Measurements from ENCODE around the gene DAAM2.

DAAM2 gene

DNA sequence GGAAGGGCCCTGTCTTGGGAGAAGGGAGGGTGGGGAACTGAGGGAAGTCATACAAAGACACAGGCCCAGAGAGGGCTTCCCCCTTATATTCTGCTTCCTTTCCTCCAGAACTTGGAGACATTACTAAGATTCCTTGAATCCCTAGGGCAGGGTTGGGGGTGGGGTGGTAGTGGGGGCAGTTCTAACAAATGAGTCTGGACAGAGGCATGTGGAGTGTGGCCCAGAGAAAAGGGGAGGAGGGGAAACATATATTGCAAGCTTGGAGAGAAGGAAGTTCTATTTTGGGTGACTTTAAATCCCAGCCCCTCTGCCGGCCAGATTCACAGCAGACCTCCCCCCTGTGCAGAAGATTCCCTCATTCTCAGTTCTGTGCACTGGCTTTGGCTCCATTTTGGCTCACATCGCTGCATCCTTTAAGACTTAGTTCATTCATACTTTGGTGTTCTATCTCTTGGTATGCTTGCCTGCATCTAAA, 43.7 kb downstream of the DAAM2 start:
- no peak overlapping the region for H3K4me3 ChIP-seq (ENCODE audit: low read length)
- no peak for DNase-seq (ENCODE audit: low read depth, low spot score)

DNA sequence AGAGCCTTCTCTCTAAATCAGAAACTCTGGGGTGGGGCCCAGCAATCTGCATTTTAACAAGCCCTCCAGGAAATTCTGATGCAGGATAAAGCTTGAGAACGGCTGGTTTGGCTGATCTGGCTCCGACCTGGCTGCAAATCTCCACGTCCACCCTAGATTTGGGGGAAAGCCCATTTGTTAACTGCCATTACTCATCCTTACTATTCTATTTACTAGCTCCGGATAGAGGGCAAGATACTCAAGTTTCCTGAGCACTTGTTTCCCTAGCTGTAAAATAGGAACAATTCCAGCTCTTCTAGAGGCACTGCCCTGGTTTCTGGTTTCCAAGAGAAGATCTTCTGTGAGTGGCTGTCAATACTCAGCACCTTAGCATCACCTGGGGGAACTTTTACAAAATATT, 44.4 kb downstream of the DAAM2 start:
- no peak for DNase-seq (ENCODE audit: low read depth, low spot score)
- H3K4me3 ChIP-seq (ENCODE audit: low read length): no peak overlapping the region

DNA sequence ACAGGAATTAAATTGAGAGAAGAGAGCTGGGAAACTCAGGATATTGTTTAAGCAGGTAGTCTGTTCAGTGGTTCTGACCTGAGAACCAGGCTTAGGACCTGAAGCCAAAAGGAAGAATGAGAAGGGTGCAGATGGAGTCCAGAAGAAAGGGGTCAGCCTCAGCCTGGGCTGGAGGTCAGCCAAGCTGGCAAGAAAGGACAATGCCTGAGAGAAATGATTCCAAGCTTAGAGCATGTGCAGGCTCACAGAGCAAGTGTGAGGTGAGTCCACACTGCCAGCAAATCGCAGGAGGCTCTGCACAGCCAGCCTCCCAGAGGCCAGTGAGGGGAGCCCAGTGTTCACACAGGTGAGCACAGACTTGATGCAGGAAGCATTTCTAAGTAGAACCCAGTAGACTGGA, 47.3 kb downstream of the DAAM2 start:
- no peak overlapping the region for H3K4me3 ChIP-seq (ENCODE audit: low read length)
- DNase-seq (ENCODE audit: low read depth, low spot score): no peak

DNA sequence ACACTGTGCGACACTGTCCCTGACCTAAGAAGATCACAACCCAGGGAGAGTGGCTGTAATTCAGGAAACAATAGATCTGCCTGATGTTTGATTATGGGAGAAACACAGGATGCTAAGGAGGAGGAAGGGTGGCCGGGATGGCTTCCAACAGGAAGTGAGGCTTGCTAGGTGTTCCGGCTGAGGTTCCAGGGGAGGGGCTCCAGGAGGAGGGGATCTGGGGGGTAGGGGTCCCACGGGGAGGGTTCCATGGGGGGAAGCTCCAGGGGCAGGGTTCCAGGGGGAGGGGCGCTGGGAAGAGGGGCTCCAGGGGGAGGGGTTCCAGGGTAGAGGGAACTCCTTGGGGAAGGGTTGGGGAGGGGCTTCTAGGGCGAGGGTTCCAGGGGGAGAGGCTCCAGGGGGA, 48.6 kb downstream of the DAAM2 start:
- no peak overlapping the region for H3K4me3 ChIP-seq (ENCODE audit: low read length)
- DNase-seq (ENCODE audit: low read depth, low spot score): no peak

DNA sequence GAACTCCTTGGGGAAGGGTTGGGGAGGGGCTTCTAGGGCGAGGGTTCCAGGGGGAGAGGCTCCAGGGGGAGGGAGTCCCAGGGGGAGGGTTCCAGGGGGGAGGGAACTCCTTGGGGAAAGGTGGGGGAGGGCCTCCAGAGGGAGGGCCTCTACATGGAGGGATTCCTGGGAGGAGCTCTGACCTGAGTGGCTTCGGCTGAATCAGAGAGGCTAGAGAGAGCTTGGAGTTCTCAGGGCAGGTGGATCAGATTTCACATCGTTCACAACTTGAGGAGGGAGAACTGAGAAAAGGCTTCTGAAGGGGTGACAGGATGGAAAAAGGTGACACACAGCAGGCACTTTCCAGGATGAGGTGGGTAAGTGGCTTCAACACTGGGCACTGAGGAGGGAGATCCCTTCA, 49.1 kb downstream of the DAAM2 start:
- DNase-seq (ENCODE audit: low read depth, low spot score): no peak
- H3K4me3 ChIP-seq (ENCODE audit: low read length): no peak overlapping the region

DNA sequence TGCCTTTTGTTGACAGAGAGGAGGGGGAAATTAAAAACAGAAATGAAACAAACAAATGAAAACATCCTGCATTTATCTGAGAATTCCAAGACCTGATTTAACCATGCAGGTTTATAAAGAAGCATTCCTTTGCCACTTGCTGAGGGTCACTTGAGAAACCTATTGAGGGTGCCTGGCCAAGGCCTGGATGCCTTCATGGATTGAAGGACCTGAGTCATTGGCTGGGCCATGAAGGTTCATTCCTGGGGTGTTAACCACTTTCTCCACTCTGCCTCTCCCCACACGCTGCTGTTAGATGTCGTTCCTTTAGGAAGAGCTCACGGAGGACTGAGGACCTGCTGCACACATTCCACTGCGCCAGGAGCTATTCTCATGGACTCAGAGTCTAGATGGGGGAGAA, 49.7 kb downstream of the DAAM2 start:
- no peak overlapping the region for H3K4me3 ChIP-seq (ENCODE audit: low read length)
- DNase-seq (ENCODE audit: low read depth, low spot score): no peak

DNA sequence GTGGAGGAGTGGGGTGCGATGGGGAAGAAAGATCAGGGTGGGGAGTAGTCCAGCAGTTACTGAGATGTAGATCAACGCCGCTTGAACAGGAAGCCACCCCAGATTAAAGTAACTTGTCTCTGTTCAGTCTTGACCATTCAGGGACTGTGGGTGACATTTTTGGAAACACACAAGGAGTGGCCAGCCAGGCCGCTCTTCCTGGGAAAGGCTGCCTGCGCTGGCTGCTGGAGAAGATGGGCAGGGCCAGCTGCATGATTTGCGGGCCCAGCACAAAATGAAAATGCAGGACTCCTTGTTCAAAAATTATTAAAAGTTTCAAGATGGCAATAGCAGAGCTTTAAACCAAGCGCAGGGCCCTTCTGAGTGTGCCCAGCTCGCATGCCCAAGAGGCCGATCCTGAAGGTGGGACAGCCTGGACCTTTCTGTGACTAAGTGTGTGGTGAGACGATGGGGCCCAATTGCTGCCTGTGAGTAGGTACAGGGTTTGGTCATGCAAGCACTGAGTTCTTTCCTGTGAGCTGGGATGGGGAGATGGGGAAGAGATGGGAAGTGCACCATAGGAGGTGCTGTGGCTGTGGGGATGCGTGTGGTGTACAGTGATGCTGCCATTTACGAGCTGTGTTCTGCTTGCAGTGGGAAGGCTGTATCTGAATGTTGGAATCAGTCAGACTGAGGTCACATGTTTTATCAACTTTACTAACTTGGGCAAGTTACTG, 51.3 kb downstream of the DAAM2 start:
- no peak overlapping the region for H3K4me3 ChIP-seq (ENCODE audit: low read length)
- DNase-seq (ENCODE audit: low read depth, low spot score): no peak

DNA sequence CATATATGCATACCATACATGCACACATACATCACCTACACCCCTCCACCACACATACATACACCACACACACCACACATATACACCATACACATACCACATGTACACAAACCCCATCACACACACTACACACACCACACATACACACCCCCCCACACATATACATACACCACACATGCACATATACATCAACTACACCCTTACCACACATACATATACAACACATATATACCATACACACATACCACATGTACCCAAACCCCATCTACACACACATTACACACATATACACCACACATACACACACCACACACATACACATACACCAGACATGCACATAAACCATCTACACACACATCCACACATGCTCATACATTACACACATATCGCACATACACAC, 52.7 kb downstream of the DAAM2 start:
- H3K4me3 ChIP-seq (ENCODE audit: low read length): no peak overlapping the region
- DNase-seq (ENCODE audit: low read depth, low spot score): no peak

DNA sequence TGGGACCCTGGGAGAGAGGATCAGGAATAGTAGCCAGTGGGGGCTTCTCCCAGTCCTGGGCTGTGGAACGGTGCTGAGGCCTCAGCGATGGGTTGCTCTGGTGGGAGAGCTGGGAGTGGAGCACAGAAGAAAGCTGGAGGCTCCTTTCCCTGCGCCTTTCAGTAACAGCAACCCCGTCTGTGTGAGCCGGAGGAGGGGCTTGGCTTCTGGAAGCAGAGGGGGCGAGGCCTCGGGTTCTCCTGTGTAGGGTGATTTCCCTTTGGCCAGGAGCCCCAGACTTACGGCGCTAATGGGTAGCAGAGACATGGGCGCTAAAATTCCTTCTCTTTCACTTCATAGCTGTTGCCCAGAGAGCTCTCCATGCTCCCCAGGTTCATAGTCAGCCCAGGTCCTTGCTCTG, 55.0 kb downstream of the DAAM2 start:
- no peak overlapping the region for H3K4me3 ChIP-seq (ENCODE audit: low read length)

DNA sequence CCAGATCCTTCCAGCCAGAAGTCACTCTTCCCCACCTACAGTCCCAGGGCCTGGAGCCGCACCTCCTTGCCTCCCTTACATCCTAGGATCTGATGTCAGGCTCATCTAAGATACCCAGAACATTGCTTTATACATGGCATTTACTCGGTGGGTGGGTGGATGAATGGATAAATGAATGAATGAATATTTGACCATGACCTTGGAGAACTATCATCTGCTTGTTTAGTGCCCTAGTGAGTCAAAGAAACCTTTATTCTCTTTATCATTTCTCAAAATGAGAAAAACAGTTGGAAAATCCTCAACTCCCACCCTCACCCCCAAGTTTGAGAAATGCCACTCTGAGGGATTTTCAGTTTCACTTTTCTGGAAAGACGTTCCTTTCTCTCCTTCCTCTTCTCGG, 56.0 kb downstream of the DAAM2 start:
- no peak for DNase-seq (ENCODE audit: low read depth, low spot score)
- no peak overlapping the region for H3K4me3 ChIP-seq (ENCODE audit: low read length)

More for the DNA sequence above, 55.0 kb downstream of the DAAM2 start:
- no peak for DNase-seq (ENCODE audit: low read depth, low spot score)

DNA sequence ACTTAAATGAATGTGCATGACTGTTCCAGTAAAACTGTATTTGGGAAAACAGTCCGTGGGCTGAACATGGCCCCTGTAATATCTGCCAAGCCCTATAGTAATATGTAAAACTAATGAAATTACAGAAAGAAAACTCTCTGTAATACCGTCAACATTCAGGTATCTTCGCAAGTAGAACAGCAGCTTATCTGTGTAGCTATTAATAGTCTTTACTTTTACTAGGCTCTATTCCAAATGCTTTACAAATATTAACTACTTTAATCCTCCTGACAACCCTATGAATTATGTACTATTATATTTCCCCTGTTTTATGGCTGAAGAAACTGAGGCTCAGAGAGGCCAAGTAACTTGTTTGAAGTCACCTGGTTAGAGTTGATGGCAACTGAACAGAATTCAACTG, 57.1 kb downstream of the DAAM2 start:
- no peak for DNase-seq (ENCODE audit: low read depth, low spot score)
- H3K4me3 ChIP-seq (ENCODE audit: low read length): no peak overlapping the region

DNA sequence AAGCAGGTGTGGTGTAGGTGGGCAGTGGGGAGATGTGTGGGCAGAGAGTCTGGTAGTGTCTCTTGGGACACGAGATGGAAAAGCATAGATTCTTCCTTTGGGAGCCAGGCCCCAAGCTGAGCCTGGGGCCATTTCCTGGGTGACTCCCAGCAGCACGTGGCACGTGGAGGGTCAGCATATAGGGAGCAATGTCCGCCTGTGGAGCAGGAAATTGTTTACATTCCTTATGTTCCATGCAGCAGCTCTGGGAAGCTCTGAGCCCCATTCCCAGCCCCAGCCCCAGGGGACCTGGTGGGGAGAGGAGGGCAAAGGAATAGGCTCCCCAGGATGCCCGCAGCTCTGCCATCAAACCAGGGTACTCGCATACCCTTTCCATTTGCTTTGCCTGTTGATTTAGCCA, 57.6 kb downstream of the DAAM2 start:
- no peak overlapping the region for H3K4me3 ChIP-seq (ENCODE audit: low read length)
- DNase-seq (ENCODE audit: low read depth, low spot score): no peak

DNA sequence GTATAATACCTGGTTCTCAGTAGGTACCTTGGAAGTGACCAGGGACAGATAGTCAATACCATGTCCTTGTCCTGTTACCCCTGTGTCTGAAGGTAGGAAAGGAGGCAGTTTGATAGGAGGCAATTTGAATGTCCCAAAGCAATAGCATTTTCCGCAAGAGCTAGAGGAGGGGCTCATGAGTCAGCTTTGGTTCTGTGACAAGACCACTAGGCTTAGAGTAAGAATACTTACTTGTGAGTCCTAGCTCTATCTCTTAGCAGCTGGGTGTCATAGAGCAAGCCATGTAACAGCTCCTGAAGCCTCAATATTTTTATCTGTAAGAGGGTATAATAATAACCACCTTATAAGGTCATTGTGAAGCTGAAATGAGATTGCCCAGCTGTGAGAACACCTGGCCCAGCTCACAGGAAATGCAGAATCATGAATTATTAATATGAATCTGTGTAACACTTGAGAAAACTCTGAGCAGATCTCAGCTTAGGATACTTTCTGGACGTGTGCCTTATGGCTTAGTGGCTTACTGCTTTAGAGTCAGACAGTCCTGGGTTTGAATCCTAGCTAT, 58.6 kb downstream of the DAAM2 start:
- H3K4me3 ChIP-seq (ENCODE audit: low read length): no peak overlapping the region

DNA sequence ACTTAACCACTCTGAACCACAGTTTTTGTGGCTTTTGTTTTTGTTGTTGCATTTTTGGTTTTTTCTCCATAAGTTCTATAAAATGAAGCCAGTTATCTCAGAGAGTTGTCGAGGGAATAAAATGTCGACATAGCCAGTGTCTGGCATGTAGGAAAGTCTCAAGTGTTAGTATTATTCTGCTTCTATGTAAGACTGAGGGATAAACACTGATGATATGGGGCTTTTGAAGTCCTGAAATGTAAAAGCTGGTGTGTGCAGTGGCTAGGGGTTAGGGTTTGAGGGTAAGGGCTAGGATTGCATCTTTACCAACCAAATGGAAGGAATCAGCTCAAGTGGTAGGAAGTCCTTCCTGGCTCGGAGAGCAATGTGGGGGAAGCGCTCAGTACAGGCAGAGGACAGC, 59.2 kb downstream of the DAAM2 start:
- DNase-seq (ENCODE audit: low read depth, low spot score): no peak
- H3K4me3 ChIP-seq (ENCODE audit: low read length): no peak overlapping the region

More for the DNA sequence above, 58.6 kb downstream of the DAAM2 start:
- peak; percentile 56 for DNase-seq (ENCODE audit: low read depth, low spot score)

DNA sequence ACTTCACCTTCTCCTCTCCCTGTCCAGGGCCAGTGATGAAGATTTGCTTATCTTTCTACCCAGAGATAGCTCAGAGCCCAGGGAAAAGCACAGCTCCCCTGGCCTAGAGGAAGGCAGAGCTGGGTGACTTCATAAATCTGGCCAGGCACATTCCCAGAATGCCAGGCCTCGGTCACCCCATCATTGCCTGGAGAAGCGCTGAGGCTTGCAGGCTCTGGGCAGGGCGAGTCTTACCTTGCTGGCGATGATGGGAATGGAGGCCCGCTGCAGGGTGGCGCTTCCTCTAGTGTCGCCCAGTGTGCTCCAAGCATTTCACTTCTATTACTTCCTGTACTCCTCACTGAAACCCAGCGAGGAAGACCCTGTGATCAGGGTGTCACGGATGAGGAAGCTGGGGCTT, 60.1 kb downstream of the DAAM2 start:
- no peak overlapping the region for H3K4me3 ChIP-seq (ENCODE audit: low read length)
- no peak for DNase-seq (ENCODE audit: low read depth, low spot score)

DNA sequence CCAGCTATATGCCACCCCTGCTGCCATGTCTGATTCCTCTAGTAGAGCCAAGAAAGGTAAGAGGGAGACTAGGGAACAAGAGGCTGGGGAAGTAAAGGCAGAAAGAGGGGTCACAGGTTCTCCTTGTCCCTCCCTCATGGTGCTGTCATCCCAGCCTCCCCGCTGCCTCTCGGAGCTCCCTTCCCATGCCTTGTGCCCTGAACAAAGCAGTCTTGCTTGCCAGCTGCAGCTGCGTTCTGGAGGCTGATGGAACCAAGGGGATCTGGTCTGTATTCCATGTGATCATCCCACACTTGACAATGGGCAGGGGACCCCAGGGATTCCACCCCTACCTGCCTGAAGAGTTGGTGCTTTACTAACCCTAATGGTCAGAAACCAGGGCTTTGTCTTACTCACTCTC, 61.4 kb downstream of the DAAM2 start:
- H3K4me3 ChIP-seq (ENCODE audit: low read length): no peak overlapping the region
- DNase-seq (ENCODE audit: low read depth, low spot score): no peak

DNA sequence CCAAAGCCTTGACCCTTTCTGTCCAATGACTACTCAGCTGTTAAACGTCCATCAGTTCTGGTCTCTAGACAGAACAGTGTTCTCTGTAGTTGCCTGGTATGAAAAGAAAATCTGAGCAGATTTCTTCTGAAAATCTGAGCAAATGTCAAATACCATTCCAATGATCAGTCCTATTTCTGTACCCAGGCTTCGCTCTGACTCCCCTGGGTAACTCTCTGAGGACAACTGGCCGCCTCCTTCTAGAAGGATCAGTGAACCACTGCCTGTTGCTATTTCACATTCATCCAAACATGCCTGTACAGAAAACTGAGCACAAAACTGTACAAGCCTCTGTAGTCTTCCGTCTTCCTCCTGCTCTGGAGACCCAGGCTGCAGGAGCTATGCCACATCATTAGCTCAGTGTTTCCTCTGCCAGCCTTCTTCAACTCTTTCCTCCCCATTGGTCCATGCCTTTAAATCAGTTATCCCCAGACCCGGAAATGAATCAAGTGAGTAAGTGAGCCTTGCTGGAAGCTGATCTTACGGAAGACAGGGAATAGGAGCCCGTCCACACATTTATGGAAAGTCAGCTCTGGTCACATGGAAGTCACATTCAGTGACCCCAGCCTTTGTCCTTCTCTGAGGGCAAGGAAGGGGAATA, 63.3 kb downstream of the DAAM2 start:
- no peak for DNase-seq (ENCODE audit: low read depth, low spot score)
- no peak overlapping the region for H3K4me3 ChIP-seq (ENCODE audit: low read length)

DNA sequence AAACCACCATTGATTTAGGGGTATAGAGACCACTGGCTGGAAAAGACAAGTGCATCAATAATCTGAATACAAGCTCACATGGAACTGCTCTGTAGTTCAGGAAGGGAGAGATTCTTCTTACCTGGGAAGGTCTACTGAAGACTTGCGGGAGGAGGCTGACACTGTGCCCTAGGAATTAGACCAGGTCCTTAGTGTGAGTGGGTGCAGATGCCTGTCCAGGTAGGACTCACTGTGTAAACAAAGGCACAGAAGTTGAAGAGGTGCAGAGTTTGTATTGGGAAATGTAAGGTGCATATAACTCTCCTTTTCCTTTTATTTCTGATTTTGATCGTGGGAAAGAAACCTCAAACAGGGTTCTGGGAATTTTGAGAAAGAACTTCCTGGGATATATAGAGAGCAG, 66.8 kb downstream of the DAAM2 start:
- no peak overlapping the region for H3K4me3 ChIP-seq (ENCODE audit: low read length)
- DNase-seq (ENCODE audit: low read depth, low spot score): no peak

DNA sequence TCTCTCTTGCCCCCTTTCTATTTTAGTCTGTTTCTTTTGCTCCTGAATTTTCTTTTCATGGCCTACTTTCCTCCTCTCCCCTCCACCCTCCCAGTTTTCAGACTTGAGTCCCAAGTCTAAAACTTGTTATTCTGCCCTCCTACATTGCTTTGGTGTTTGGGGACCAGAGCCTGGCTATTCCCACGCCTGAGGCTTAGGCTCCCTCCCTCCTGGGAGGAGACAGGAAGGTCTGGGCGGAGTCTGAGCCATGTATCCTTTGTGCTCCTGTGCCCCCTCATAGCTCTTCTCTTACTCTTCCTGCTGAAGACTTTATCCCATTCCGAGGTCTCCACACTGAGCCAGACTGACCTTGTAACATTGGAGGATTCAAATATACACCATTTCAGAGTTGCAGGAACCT, 69.5 kb downstream of the DAAM2 start:
- no peak overlapping the region for H3K4me3 ChIP-seq (ENCODE audit: low read length)
- no peak for DNase-seq (ENCODE audit: low read depth, low spot score)

DNA sequence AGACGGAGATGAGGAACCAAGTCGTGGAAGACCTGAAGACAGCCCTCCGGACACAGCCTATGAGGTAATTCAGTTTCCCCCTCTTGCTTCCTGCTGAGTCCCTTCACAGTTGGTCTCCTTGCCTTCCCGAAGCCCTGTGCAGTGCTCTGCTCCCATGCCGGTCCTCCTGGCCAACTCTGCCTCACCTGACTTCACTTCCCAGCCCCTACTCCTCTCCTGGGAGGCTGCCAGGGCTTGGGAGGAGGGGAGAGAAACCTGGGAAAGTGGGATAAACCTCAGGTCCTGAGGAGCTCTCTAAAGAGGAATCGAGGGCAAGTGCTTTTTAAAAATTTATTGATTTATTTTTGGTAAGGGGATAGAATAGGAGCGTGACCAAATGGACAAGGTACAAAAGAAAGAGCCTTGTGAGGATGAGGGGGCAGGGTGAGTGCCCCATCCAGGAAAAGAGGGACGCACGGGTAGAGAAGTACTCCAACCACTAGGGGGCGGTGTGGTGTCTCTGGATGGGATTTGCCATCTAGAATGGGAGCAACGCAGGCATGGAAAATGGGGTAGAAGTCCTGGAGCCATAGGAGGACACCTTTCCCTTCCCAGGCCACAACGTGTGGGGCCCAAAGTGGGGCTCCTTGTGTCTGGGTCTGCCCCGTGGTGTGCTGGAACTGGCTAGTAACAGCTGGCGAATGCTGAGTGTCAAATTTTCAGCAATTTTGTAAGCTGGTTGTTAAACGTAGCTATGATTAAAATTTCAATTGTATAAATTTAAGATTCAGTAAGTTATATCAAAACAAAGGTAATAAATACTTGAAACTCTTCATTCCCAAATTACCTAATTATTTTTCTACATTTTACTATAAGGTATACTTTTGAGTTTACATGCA, 73.1 kb downstream of the DAAM2 start:
- DNase-seq (ENCODE audit: low read depth, low spot score): peak; percentile 63

More for the DNA sequence above, 73.1 kb downstream of the DAAM2 start:
- H3K4me3 ChIP-seq (ENCODE audit: low read length): no peak overlapping the region

All from Jurkat, Clone E6-1 (cell line).